Measurements from ENCODE around the gene ANKRD55. TPM values are rescaled to one million over a fixed set of nuclear protein-coding genes. Genes with fewer than 3 reads are reported as not detected.

Gene ANKRD55
- total and polyA plus RNA-seq, 2 of the 8 experiments (the other 6 are each of a cell fraction or from before 2014, with no cell fraction given): not detected

GRCh38 chr5:56269216-56269927, 36.2 kb upstream of the ANKRD55 start:
- no peak overlapping the region for H4K91ac ChIP-seq (replicated peaks; ENCODE audit: insufficient read length, low read length)
- H3K4me3 ChIP-seq (ENCODE audit: extremely low read depth in 1 of 4, insufficient read depth in 2 of 4, low read depth in 3 of 4, low read length in 4 of 4): no peak overlapping the region
- 83% methylated on average over 5 of the region's 6 CpGs; no CpG with 5 or more reads in 1 of the 2 experiments for WGBS, 2 experiments (ENCODE audit: extremely low coverage in 1 of 2, insufficient coverage in 1 of 2, insufficient read length in 1 of 2, insufficient replicate concordance in 2 of 2, low coverage in 1 of 2, low lambda C conversion rate in 2 of 2, missing lambda C conversion rate in 1 of 2)
- no peak overlapping the region for H4K5ac ChIP-seq (ENCODE audit: insufficient read length, low read depth, low read length)
- TF ChIP-seq SUZ12 (IDR thresholded peaks at IDR 0.05; ENCODE audit: low read length) (no peak), RAD21 (IDR thresholded peaks at IDR 0.05 in 1 of 2, conservative IDR thresholded peaks at IDR 0.05 in 1 of 2; ENCODE audit: low read depth in 2 of 2, low read length in 2 of 2) (peak; percentile 44 to 55), CTCF (IDR thresholded peaks at IDR 0.05; ENCODE audit: control extremely low read depth in 1 of 3, insufficient read depth in 1 of 3, low read depth in 1 of 3, low read length in 3 of 3) (peak; percentile 15 to 56 (median 56)), CREB1 (IDR thresholded peaks at IDR 0.05) (no peak), MAX (IDR thresholded peaks at IDR 0.05) (no peak)
- no peaks in the 10 kb centered on the region for H3K79me1 ChIP-seq (ENCODE audit: low read depth, low read length)
- no peak overlapping the region for H2BK120ac ChIP-seq (replicated peaks; ENCODE audit: low read depth, low read length)
- no peak overlapping the region; the same call in 1 of the 2 replicates for H2AFZ ChIP-seq (ENCODE audit: low read length)
- H3K23me2 ChIP-seq (ENCODE audit: low read depth, low read length): no peaks in the 10 kb centered on the region; the same call in 1 of the 2 replicates
- H3K56ac ChIP-seq (replicated peaks; ENCODE audit: insufficient read length, low read depth, low read length): no peak overlapping the region
- H2BK20ac ChIP-seq (ENCODE audit: low read length): no peak overlapping the region
- no peaks in the 10 kb centered on the region for H3K36me3 ChIP-seq (ENCODE audit: control insufficient read depth in 2 of 4, insufficient read depth in 4 of 4, low read length in 3 of 4)
- H3K4ac ChIP-seq (replicated peaks; ENCODE audit: insufficient read length, low read depth, low read length): no peak overlapping the region
- H2BK5ac ChIP-seq (ENCODE audit: low read depth, low read length): no peak overlapping the region
- H3K9me3 ChIP-seq (ENCODE audit: insufficient read depth in 2 of 2, low read depth in 1 of 2, low read length in 1 of 2): no peaks in the 10 kb centered on the region
- no peak overlapping the region for H3K27ac ChIP-seq (ENCODE audit: low read depth, low read length)
- H3K4me1 ChIP-seq (replicated peaks in 1 of 4; ENCODE audit: control insufficient read depth in 3 of 4, insufficient read depth in 4 of 4, low read length in 3 of 4): no peaks in the 10 kb centered on the region
- ChIA-PET POLR2A (ENCODE audit: partially characterized antibody) (no interaction called here), CTCF (ENCODE audit: partially characterized antibody) (interaction anchor here (0.6 to 5.4 kb wide), 17 partner anchors 14 to 641 kb away, joined by 3 to 146 read pairs (median 4); no protein-coding TSS in a partner anchor)
- H3K18ac ChIP-seq (ENCODE audit: extremely low read depth, low read length): no peak overlapping the region
- FAIRE-seq: no peak
- H3K14ac ChIP-seq (ENCODE audit: insufficient read length): no peak overlapping the region
- H3K4me2 ChIP-seq (ENCODE audit: insufficient read depth in 1 of 2, low read depth in 2 of 2, low read length in 2 of 2): no peak overlapping the region
- H2AK5ac ChIP-seq (ENCODE audit: low read depth, low read length): no peak overlapping the region
- H4K20me1 ChIP-seq (replicated peaks in 1 of 2; ENCODE audit: control insufficient read depth in 1 of 2, insufficient read depth in 2 of 2, low read length in 2 of 2): no peaks in the 10 kb centered on the region
- DNase-seq (ENCODE audit: low read depth in 1 of 2, low spot score in 2 of 2): no peak
- no peak overlapping the region for H2BK12ac ChIP-seq (ENCODE audit: low read depth, low read length)
- H3K23ac ChIP-seq (ENCODE audit: insufficient read length): no peak overlapping the region
- H3K9ac ChIP-seq (replicated peaks in 1 of 4; ENCODE audit: extremely low read depth in 1 of 4, low read depth in 3 of 4, low read length in 3 of 4): no peak overlapping the region
- no peaks in the 10 kb centered on the region for H3K27me3 ChIP-seq (replicated peaks in 1 of 4; ENCODE audit: control insufficient read depth in 3 of 4, extremely low read depth in 1 of 4, insufficient read depth in 3 of 4, low read length in 3 of 4)
- H4K8ac ChIP-seq (ENCODE audit: extremely low read depth, insufficient read depth, low read length): no peak overlapping the region
- no peak overlapping the region for H2BK15ac ChIP-seq (ENCODE audit: low read length)
- H3K79me2 ChIP-seq (ENCODE audit: control insufficient read depth in 1 of 2, insufficient read depth in 2 of 2, low read length in 2 of 2): no peaks in the 10 kb centered on the region
